ENCODE measurements around the gene TEF.

DNA sequence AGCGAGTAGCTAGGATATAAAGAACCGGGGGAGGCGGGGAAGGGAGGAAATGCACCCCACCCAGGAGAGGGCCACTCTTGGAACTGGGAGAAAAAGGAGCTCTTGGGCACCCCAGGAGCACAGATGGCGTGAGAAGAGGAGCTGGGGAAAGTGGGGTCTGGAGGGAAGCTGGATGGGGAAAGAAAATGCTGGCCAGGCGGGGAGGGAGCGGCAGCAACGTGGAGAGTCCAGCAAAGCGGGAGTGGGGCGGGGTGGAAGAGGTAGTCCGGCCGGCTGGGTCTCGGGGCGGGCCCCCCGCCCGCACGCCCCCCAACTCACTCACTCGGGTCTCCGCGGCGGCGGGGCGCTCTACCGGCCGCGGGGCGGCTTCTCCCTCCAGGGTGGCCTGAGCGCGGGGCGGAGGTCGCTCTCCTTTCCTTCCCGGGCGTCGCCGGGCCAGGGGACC is 64.3 kb downstream of the TEF start:
- TF ChIP-seq, protein P1, sequence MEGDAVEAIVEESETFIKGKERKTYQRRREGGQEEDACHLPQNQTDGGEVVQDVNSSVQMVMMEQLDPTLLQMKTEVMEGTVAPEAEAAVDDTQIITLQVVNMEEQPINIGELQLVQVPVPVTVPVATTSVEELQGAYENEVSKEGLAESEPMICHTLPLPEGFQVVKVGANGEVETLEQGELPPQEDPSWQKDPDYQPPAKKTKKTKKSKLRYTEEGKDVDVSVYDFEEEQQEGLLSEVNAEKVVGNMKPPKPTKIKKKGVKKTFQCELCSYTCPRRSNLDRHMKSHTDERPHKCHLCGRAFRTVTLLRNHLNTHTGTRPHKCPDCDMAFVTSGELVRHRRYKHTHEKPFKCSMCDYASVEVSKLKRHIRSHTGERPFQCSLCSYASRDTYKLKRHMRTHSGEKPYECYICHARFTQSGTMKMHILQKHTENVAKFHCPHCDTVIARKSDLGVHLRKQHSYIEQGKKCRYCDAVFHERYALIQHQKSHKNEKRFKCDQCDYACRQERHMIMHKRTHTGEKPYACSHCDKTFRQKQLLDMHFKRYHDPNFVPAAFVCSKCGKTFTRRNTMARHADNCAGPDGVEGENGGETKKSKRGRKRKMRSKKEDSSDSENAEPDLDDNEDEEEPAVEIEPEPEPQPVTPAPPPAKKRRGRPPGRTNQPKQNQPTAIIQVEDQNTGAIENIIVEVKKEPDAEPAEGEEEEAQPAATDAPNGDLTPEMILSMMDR (IDR thresholded peaks at IDR 0.05) = no peak
- TF ChIP-seq ZFX (IDR thresholded peaks at IDR 0.05; ENCODE audit: borderline replicate concordance) = no peak

Data from 22Rv1 (cell line).